Mesenchymal stem cell (in vitro differentiated cells and primary cell): ENCODE measurements around the gene VGF.
"Not testable (repeated sequence)": the region's sequence is repeated elsewhere in the genome, so short reads cannot be mapped to it uniquely, and the experiment has no call there.

Experiments used
- DNase-seq: peaks from one replicate; pipeline ENCODE4 v3.0.0-alpha.2; 2013
- H2AFZ ChIP-seq: one replicate; pipeline ENCODE4 v1.6.1; 2013; ENCODE audit warnings: low read depth, mild to moderate bottlenecking, control low read depth, inconsistent platforms, low read length, moderate library complexity
- H2AK5ac ChIP-seq: 2 replicates; pipeline ENCODE4 v1.6.1; 2013; ENCODE audit warnings: low read length, moderate library complexity, mild to moderate bottlenecking, inconsistent platforms; ENCODE audit not compliant: severe bottlenecking
- H2BK120ac ChIP-seq: one replicate; pipeline ENCODE4 v1.6.1; 2013; ENCODE audit warnings: low read depth, mild to moderate bottlenecking, inconsistent platforms, low read length, moderate library complexity
- H2BK12ac ChIP-seq, 2 experiments: one replicate each; pipeline ENCODE4 v1.6.1; 2013; ENCODE audit warnings: inconsistent platforms in 2 of 2, low read length in 2 of 2, mild to moderate bottlenecking in 2 of 2, moderate library complexity in 2 of 2, control low read depth in 1 of 2
- H2BK15ac ChIP-seq: one replicate; pipeline ENCODE4 v1.6.1; 2013; ENCODE audit warnings: mild to moderate bottlenecking, low read depth, inconsistent platforms; ENCODE audit not compliant: poor library complexity, severe bottlenecking
- H2BK5ac ChIP-seq: 2 replicates; pipeline ENCODE4 v1.6.1; 2013; ENCODE audit warnings: low read depth, mild to moderate bottlenecking, low read length, control low read depth, inconsistent platforms; ENCODE audit not compliant: poor library complexity, severe bottlenecking
- H3K14ac ChIP-seq, 2 experiments: one replicate each; pipeline ENCODE4 v1.6.1; 2013; ENCODE audit warnings: inconsistent platforms in 2 of 2, low read length in 2 of 2, control low read depth in 1 of 2, mild to moderate bottlenecking in 1 of 2, moderate library complexity in 1 of 2
- H3K18ac ChIP-seq, 2 experiments: one replicate each; pipeline ENCODE4 v1.6.1; 2013; ENCODE audit warnings: inconsistent platforms in 2 of 2, low read length in 2 of 2, control low read depth in 1 of 2, low read depth in 1 of 2, mild to moderate bottlenecking in 1 of 2
- H3K23ac ChIP-seq, 2 experiments: one replicate each; pipeline ENCODE4 v1.6.1; 2013; ENCODE audit warnings: inconsistent platforms in 2 of 2, low read length in 2 of 2, mild to moderate bottlenecking in 2 of 2, moderate library complexity in 2 of 2, control low read depth in 1 of 2
- H3K27ac ChIP-seq: 2 replicates; pipeline ENCODE4 v1.5.1; 2013; ENCODE audit warnings: mild to moderate bottlenecking, moderate library complexity, low read length, control low read depth, inconsistent platforms; ENCODE audit not compliant: poor library complexity, severe bottlenecking
- H3K27me3 ChIP-seq, 2 experiments: 2 replicates each; pipeline versions ENCODE4 v1.6.1 to v1.7.0; 2013; ENCODE audit warnings: low read length in 2 of 2, mild to moderate bottlenecking in 2 of 2, moderate library complexity in 2 of 2, control low read depth in 1 of 2, inconsistent platforms in 1 of 2; ENCODE audit not compliant: control insufficient read depth in 1 of 2, insufficient read depth in 1 of 2
- H3K36me3 ChIP-seq, 2 experiments: 2 replicates each; pipeline versions ENCODE4 v1.6.1 to v1.7.0; 2013; ENCODE audit warnings: low read length in 2 of 2, control low read depth in 1 of 2, inconsistent platforms in 1 of 2, low read depth in 1 of 2, mild to moderate bottlenecking in 1 of 2; ENCODE audit not compliant: insufficient read depth in 2 of 2, control insufficient read depth in 1 of 2
- H3K4ac ChIP-seq, 2 experiments: one replicate each; pipeline ENCODE4 v1.6.1; 2013; ENCODE audit warnings: inconsistent platforms in 2 of 2, low read length in 2 of 2, mild to moderate bottlenecking in 2 of 2, moderate library complexity in 2 of 2, control low read depth in 1 of 2, low read depth in 1 of 2
- H3K4me1 ChIP-seq: 2 replicates; pipeline ENCODE4 v1.6.1; 2013; ENCODE audit warnings: low read depth, low read length, control low read depth; ENCODE audit not compliant: control insufficient read depth, insufficient read depth
- H3K4me2 ChIP-seq: 2 replicates; pipeline ENCODE4 v1.6.1; 2013; ENCODE audit warnings: low read length, mild to moderate bottlenecking, inconsistent platforms; ENCODE audit not compliant: poor library complexity, severe bottlenecking
- H3K4me3 ChIP-seq, 2 experiments: 2 replicates each; pipeline versions ENCODE4 v1.5.1 to v1.7.0; 2013; ENCODE audit warnings: low read length in 2 of 2, mild to moderate bottlenecking in 2 of 2, control low read depth in 1 of 2, low read depth in 1 of 2; ENCODE audit not compliant: insufficient read depth in 1 of 2
- H3K79me1 ChIP-seq: replicated peaks from 2 replicates; pipeline ENCODE4 v1.6.1; 2013; ENCODE audit warnings: mild to moderate bottlenecking, control low read depth, low read length, inconsistent platforms; ENCODE audit not compliant: poor library complexity, severe bottlenecking
- H3K9ac ChIP-seq: 2 replicates; pipeline ENCODE4 v1.7.0; 2013; ENCODE audit warnings: mild to moderate bottlenecking, low read length, moderate library complexity
- H3K9me3 ChIP-seq: 2 replicates; pipeline ENCODE4 v1.7.0; 2013; ENCODE audit warnings: mild to moderate bottlenecking, low read length; ENCODE audit not compliant: control insufficient read depth
- H4K8ac ChIP-seq: one replicate; pipeline ENCODE4 v1.6.1; 2013; ENCODE audit warnings: inconsistent platforms, mild to moderate bottlenecking, low read length, moderate library complexity
- H4K91ac ChIP-seq: one replicate; pipeline ENCODE4 v1.6.1; 2013; ENCODE audit warnings: mild to moderate bottlenecking, low read length, inconsistent platforms
- WGBS: methylation state at CpG from one replicate; pipeline ENCODE4 v1.1.7; 2013; ENCODE audit warnings: mixed read lengths; 5-methylcytosine and 5-hydroxymethylcytosine counted together

VGF gene

GRCh38 chr7:101123703-101124068 is 41.7 kb downstream of the VGF start:
- Histone ChIP-seq H2BK5ac (no peak overlapping the region), H3K18ac (peak overlapping the region; percentile 50 to 60), H3K14ac (peak overlapping the region in 1 of 2 experiments; percentile 50), H2AK5ac (peak overlapping the region; percentile 23), H3K4me2 (no peak overlapping the region), H3K27me3 (no peaks in the 10 kb centered on the region), H3K9ac (no peak overlapping the region), H3K79me1 (no peaks in the 10 kb centered on the region), H3K23ac (no peak overlapping the region), H3K36me3 (peaks cover 6% of the 10 kb centered on the region in 2 experiments), H3K9me3 (no peaks in the 10 kb centered on the region), H3K27ac (no peak overlapping the region), H2BK12ac (peak overlapping the region; percentile 88 to 95), H2BK15ac (peak overlapping the region; percentile 82), H4K91ac (peak overlapping the region; percentile 70), H2AFZ (no peak overlapping the region), H2BK120ac (peak overlapping the region; percentile 80), H3K4me1 (peaks cover 40% of the 10 kb centered on the region), H3K4me3 (no peak overlapping the region), H3K4ac (peak overlapping the region in 1 of 2 experiments; percentile 45), H4K8ac (peak overlapping the region; percentile 76)
- DNase-seq = no peak
- WGBS = 98% methylated on average over 3 of the region's 3 CpGs

GRCh38 chr7:101122933-101123702 is 42.3 kb downstream of the VGF start:
- Histone ChIP-seq H3K4me1 (peaks cover 36% of the 10 kb centered on the region), H2BK5ac (peak overlapping the region; percentile 66), H2BK12ac (peak overlapping the region; percentile 88 to 95), H3K79me1 (no peaks in the 10 kb centered on the region), H3K9ac (peak overlapping the region; percentile 89), H3K36me3 (peaks cover under 1% of the 10 kb centered on the region in 2 experiments), H3K14ac (peak overlapping the region in 1 of 2 experiments; percentile 26), H3K23ac (no peak overlapping the region), H3K18ac (peak overlapping the region; percentile 85 to 86), H4K91ac (peak overlapping the region; percentile 83), H4K8ac (no peak overlapping the region), H3K4ac (peak overlapping the region; percentile 35 to 45), H3K27me3 (no peaks in the 10 kb centered on the region), H2AK5ac (peak overlapping the region; percentile 97), H3K9me3 (no peaks in the 10 kb centered on the region), H2BK120ac (peak overlapping the region; percentile 99), H3K27ac (peak overlapping the region; percentile 98), H2AFZ (no peak overlapping the region), H2BK15ac (peak overlapping the region; percentile 83), H3K4me2 (no peak overlapping the region), H3K4me3 (peak overlapping the region in 1 of 2 experiments; percentile 64)
- DNase-seq = no peak
- 93% methylated on average over 9 of the region's 11 CpGs for WGBS

DNA sequence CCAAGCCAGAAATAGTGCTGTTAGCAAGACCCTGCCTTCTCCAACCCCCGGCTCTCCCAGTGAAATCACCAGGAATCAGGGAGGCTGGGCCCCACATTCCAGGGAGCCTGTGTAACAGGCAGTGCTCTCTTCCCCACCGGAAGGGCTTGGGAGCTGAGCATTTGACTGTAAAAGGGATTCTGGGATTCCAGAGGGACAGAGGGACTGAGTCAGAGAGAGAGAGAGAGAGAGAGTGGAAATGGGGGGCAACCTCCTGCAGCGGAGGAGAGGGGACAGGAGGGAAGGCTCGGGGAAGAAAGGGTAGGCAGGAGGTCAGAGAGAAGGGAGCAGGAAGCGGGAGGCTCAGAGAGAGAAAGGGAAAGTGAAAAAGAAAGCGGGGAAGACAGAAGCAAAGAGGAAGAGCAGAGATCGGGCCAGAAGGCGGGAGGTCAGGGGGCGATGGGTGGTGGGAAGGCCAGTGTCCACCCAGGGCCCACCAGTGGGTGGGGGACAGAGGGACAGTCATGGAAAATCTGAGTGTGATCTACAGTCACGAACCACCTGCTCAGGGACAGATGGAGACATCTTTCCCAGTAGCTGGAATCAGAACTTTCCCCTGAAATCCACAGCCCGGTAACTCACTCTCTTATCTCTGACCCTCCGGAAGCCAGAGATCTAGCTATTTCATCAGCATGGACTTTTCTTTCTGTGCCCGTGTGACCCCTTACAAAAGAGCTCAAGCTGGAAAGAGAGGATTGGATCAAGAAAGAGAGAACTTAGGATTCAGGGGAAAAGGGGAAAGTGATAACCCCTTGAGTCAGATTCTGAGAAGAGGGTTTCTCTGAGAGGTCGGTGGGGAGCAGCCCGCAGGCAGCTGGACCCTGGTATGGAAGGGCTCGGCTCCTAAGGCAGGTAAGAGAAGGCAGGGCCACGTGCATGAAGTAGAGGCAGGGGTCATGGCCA is 43.1 kb downstream of the VGF start:
- Histone ChIP-seq H3K4me2 (peak overlapping the region; percentile 62), H3K4me3 (peak overlapping the region in 1 of 2 experiments; percentile 64), H2AK5ac (peak overlapping the region; percentile 97), H3K9me3 (no peaks in the 10 kb centered on the region), H2AFZ (no peak overlapping the region), H3K9ac (peak overlapping the region; percentile 89), H3K27ac (peak overlapping the region; percentile 98), H3K27me3 (no peaks in the 10 kb centered on the region), H3K4me1 (peaks cover 40% of the 10 kb centered on the region), H3K14ac (no peak overlapping the region), H2BK12ac (peak overlapping the region; percentile 38 to 85), H4K8ac (peak overlapping the region; percentile 71), H2BK120ac (peak overlapping the region; percentile 99), H3K79me1 (no peaks in the 10 kb centered on the region), H3K4ac (peak overlapping the region; percentile 5 to 24), H2BK15ac (peak overlapping the region; percentile 83), H3K18ac (peak overlapping the region; percentile 50 to 79), H3K23ac (no peak overlapping the region), H4K91ac (peak overlapping the region; percentile 90), H3K36me3 (no peaks in the 10 kb centered on the region), H2BK5ac (peak overlapping the region; percentile 66)
- peak; percentile 99 for DNase-seq
- 13% methylated on average over 16 of the region's 17 CpGs for WGBS

GRCh38 chr7:101121631-101121990 is 43.8 kb downstream of the VGF start:
- H2BK12ac ChIP-seq = peak overlapping the region; percentile 22 to 99
- H2BK5ac ChIP-seq = peak overlapping the region; percentile 63
- 62% methylated on average over 6 of the region's 9 CpGs for WGBS
- DNase-seq, H3K9me3 ChIP-seq, H3K23ac ChIP-seq, H3K4me3 ChIP-seq, H3K79me1 ChIP-seq, H3K27me3 ChIP-seq, H3K36me3 ChIP-seq, H2AFZ ChIP-seq: not testable (repeated sequence)
- H3K27ac ChIP-seq = peak overlapping the region; percentile 98
- H3K9ac ChIP-seq = peak overlapping the region; percentile 89
- H3K14ac ChIP-seq = peak overlapping the region in 1 of 2 experiments; percentile 62
- peak overlapping the region; percentile 13 to 91 for H3K4ac ChIP-seq
- H3K18ac ChIP-seq = peak overlapping the region; percentile 46 to 93
- H4K8ac ChIP-seq = peak overlapping the region; percentile 45
- H2BK120ac ChIP-seq = peak overlapping the region; percentile 99
- H4K91ac ChIP-seq = peak overlapping the region; percentile 83
- peak overlapping the region; percentile 60 for H2BK15ac ChIP-seq
- H3K4me1 ChIP-seq = peaks cover 39% of the 10 kb centered on the region
- H3K4me2 ChIP-seq = peak overlapping the region; percentile 62
- peak overlapping the region; percentile 49 for H2AK5ac ChIP-seq
